K562 (cell line): ENCODE data around the gene TP53TG5. TPM values are rescaled to one million over a fixed set of nuclear protein-coding genes. Genes with fewer than 3 reads are reported as not detected.
A peak's percentile ranks its signal among the peaks of the same experiment; 100 is the strongest.

Source experiments
- polyA plus RNA-seq, 8 experiments: library from polyadenylated mRNA; depleted of rRNA in 4 of 8; stranded (reverse) in 5 of 8; unstranded in 3 of 8; fragments of >200 nt; fragmentation: Nextera tagmentation in 2 of 8; fragmentation: Illumina TruSeq in 1 of 8; extraction: Ambion mirVana in 2 of 8; extraction: Trizol in 1 of 8; gene quantifications; 2 replicates each; pipeline versions ENCODE4 v1.2.1 to v1.2.3, GENCODE V29; 2011 to 2014; ENCODE audit warnings: inconsistent platforms in 1 of 8, missing spikeins in 1 of 8
- total RNA-seq, 7 experiments: library from RNA; depleted of rRNA in 6 of 7; stranded (reverse); fragments of >200 nt in 6 of 7; fragmentation: Illumina TruSeq in 2 of 7; extraction: Trizol in 2 of 7; gene quantifications; 2 replicates each; pipeline versions ENCODE4 v1.2.1 to v1.2.3, GENCODE V29; 2011 to 2021; ENCODE audit warnings: low replicate concordance in 1 of 7
- TF ChIP-seq, protein P1 (sequence below): fragments of 200-800 bp; sonication (Bioruptor generic); IDR thresholded peaks from 2 replicates; pipeline ENCODE4 v1.6.1; 2017; ENCODE audit warnings: missing genetic modification characterization, missing compliant biosample characterization
- TF ChIP-seq, protein P2 (sequence below): fragments of 450-650 bp; IDR thresholded peaks from 2 replicates; pipeline ENCODE4 v1.6.1; 2016; ENCODE audit warnings: mild to moderate bottlenecking, moderate library complexity

TP53TG5 gene
- total and polyA plus RNA-seq, 9 of the 15 experiments (the other 6 are each of a cell fraction or from before 2014, with no cell fraction given), result 0.04 to 0.05 (median 0.04) TPM; not detected in 6

DNA sequence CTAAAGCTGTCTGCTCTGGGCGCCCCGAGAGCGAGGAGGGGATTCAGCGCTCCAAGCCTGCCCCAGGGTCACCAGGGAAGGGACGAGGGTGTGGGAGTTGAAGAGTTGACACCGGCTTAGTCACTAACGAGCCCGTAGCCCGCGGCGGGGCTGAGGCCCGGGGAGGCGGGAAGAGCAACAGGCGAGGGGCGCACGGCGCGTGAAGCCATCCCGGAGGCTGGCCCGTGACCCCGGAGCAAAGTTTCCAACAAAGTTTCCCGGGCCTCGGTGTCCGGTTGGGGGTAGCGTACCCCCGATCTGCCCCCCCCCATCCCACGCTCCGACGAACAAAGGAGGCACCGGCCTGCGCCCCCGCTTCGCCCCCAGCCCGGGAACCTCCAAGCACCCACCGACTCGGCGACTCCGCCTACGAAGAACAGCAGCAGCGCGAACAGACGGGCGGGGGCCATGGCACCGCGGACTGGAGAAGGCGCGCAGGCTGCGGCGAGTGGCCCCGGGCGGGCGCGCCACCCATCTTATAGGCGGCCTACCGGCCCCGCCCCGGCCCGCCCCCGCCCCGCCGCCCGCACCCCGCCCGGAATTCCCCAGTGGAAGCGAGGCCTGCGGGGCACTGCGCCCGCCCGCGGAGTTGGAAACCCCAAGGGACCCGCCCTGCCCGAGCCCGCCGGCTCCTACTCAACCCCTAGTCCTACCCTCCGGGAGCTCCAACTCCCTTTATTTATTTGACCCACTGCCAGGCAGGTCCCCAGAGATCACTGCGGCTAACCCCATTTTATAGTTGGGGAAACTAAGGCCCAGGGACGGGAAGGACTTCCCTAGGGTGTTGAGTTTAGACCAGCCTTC lies 30.0 kb downstream of the TP53TG5 start, which contains the start of gene SDC4 (continued):
- TF ChIP-seq, protein P1, sequence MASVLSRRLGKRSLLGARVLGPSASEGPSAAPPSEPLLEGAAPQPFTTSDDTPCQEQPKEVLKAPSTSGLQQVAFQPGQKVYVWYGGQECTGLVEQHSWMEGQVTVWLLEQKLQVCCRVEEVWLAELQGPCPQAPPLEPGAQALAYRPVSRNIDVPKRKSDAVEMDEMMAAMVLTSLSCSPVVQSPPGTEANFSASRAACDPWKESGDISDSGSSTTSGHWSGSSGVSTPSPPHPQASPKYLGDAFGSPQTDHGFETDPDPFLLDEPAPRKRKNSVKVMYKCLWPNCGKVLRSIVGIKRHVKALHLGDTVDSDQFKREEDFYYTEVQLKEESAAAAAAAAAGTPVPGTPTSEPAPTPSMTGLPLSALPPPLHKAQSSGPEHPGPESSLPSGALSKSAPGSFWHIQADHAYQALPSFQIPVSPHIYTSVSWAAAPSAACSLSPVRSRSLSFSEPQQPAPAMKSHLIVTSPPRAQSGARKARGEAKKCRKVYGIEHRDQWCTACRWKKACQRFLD, result peak; percentile 65; the same call in 1 of the 2 replicates
- TF ChIP-seq, protein P2, sequence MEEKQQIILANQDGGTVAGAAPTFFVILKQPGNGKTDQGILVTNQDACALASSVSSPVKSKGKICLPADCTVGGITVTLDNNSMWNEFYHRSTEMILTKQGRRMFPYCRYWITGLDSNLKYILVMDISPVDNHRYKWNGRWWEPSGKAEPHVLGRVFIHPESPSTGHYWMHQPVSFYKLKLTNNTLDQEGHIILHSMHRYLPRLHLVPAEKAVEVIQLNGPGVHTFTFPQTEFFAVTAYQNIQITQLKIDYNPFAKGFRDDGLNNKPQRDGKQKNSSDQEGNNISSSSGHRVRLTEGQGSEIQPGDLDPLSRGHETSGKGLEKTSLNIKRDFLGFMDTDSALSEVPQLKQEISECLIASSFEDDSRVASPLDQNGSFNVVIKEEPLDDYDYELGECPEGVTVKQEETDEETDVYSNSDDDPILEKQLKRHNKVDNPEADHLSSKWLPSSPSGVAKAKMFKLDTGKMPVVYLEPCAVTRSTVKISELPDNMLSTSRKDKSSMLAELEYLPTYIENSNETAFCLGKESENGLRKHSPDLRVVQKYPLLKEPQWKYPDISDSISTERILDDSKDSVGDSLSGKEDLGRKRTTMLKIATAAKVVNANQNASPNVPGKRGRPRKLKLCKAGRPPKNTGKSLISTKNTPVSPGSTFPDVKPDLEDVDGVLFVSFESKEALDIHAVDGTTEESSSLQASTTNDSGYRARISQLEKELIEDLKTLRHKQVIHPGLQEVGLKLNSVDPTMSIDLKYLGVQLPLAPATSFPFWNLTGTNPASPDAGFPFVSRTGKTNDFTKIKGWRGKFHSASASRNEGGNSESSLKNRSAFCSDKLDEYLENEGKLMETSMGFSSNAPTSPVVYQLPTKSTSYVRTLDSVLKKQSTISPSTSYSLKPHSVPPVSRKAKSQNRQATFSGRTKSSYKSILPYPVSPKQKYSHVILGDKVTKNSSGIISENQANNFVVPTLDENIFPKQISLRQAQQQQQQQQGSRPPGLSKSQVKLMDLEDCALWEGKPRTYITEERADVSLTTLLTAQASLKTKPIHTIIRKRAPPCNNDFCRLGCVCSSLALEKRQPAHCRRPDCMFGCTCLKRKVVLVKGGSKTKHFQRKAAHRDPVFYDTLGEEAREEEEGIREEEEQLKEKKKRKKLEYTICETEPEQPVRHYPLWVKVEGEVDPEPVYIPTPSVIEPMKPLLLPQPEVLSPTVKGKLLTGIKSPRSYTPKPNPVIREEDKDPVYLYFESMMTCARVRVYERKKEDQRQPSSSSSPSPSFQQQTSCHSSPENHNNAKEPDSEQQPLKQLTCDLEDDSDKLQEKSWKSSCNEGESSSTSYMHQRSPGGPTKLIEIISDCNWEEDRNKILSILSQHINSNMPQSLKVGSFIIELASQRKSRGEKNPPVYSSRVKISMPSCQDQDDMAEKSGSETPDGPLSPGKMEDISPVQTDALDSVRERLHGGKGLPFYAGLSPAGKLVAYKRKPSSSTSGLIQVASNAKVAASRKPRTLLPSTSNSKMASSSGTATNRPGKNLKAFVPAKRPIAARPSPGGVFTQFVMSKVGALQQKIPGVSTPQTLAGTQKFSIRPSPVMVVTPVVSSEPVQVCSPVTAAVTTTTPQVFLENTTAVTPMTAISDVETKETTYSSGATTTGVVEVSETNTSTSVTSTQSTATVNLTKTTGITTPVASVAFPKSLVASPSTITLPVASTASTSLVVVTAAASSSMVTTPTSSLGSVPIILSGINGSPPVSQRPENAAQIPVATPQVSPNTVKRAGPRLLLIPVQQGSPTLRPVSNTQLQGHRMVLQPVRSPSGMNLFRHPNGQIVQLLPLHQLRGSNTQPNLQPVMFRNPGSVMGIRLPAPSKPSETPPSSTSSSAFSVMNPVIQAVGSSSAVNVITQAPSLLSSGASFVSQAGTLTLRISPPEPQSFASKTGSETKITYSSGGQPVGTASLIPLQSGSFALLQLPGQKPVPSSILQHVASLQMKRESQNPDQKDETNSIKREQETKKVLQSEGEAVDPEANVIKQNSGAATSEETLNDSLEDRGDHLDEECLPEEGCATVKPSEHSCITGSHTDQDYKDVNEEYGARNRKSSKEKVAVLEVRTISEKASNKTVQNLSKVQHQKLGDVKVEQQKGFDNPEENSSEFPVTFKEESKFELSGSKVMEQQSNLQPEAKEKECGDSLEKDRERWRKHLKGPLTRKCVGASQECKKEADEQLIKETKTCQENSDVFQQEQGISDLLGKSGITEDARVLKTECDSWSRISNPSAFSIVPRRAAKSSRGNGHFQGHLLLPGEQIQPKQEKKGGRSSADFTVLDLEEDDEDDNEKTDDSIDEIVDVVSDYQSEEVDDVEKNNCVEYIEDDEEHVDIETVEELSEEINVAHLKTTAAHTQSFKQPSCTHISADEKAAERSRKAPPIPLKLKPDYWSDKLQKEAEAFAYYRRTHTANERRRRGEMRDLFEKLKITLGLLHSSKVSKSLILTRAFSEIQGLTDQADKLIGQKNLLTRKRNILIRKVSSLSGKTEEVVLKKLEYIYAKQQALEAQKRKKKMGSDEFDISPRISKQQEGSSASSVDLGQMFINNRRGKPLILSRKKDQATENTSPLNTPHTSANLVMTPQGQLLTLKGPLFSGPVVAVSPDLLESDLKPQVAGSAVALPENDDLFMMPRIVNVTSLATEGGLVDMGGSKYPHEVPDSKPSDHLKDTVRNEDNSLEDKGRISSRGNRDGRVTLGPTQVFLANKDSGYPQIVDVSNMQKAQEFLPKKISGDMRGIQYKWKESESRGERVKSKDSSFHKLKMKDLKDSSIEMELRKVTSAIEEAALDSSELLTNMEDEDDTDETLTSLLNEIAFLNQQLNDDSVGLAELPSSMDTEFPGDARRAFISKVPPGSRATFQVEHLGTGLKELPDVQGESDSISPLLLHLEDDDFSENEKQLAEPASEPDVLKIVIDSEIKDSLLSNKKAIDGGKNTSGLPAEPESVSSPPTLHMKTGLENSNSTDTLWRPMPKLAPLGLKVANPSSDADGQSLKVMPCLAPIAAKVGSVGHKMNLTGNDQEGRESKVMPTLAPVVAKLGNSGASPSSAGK, result peak; percentile 75
